ENCODE data around the gene COL4A1.

Gene COL4A1

DNA sequence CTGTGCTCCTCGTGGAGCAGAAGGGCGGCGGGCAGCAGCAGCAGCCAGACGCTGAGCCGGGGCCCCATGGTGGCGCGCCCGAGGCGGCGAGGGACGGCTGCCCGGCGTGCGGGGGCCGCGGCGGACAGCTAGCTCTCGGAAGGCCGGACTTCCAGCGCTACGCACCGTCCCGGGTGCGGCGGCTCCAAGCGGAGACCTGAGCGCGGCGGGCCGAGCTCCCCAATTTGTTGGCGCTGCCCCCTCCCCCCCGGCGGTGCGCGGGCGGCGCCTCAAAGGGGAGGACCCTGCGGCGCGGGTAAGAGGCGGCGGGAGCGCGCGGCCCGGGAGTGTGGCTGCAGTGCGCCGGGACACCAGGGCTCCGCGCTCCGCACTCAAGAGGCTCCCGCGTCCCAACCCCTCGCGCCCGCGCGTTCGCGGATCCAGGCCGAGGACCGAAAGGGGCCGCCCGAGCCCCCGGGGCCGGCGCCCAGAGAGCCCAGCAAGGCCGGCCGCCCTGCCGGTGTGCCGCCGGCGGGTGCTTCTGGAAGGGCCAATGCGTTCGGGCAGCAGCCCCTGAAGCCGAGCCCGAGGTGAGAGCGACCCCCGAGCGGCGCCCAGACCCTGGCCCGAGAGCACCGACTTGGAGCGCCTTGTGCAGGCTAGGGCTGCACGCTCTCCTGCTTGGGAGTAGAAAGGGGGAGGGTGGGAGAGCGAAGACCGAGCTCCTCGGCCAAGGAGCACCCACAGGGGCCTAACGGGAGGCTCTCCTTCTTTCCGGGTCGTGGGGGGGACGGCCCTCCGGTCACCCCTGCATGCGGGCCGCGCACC lies at the start of gene COL4A1, which contains the start of gene COL4A2:
TSS of gene COL4A1 (minus strand) at position 198 of the 807 bp plus-strand sequence. CDS start at position 68, 130 bp downstream.
TSS of gene COL4A2 (plus strand) at position 325 of the 807 bp plus-strand sequence. CDS start 620 bp downstream, outside the sequence.
- DNase-seq: peak; percentile 74

- DNase-seq: no peak
These were observed 49.4 kb upstream of the COL4A1 start for GRCh38 chr13:110356362-110356761.

DNA sequence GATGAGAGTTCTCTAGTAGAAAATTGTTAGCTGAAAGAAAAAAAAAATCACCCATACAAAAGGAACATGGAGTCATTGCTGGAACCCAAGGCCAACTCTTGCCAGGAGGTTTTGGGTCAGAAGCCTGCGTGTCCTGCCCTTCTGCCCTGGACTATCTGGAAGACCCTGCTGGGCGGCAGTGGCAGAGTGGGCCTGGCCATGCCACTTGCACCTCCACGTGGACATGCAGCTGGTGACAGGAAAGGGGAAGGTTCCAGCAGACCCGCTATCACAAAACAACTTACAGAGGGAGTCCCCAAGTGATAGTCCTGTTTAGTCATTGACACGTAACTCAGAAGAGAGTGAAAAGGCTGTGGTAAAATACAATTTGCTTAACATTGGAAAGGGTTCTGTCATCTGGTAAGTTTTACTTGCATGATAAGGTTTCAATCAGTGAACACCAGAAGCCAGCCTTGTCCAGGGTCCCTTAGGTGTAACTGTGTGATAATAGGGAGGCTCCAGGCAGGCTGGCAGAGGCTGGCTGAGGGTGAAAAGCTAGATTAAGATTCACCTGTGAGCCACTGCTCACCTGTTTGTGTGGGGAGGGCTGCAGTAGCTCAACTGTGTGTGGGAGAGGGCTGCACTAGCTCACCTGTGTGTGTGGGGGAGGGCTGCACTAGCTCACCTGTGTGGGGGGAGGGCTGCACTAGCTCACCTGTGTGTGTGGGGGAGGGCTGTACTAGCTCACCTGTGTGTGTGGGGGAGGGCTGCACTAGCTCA lies 47.9 kb upstream of the COL4A1 start:
- DNase-seq: peak; percentile 22

DNA sequence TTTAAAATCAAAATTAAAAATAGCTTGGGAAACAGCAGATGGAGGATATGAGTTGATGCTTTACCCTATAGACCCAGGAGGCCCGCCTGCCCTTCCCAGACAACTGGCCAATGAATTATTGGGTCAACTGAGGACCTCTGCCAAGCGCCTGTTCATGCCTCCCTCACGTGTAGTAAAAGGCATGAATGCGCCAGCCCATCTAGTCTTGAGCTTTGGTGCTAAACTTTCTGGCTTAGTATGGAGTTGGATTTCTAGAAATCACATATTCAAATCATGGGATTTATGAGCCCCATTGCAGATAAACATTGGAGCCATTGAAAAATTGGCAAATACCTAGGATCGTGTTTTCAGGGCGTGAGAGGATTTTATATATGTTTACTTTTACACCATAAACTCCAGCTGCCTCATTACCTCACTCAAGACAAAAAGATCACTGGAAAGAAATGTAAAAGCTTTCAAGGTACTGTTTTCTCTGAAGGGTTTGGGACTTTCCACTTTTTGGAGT lies 47.2 kb upstream of the COL4A1 start:
- peak; percentile 17 for DNase-seq

DNA sequence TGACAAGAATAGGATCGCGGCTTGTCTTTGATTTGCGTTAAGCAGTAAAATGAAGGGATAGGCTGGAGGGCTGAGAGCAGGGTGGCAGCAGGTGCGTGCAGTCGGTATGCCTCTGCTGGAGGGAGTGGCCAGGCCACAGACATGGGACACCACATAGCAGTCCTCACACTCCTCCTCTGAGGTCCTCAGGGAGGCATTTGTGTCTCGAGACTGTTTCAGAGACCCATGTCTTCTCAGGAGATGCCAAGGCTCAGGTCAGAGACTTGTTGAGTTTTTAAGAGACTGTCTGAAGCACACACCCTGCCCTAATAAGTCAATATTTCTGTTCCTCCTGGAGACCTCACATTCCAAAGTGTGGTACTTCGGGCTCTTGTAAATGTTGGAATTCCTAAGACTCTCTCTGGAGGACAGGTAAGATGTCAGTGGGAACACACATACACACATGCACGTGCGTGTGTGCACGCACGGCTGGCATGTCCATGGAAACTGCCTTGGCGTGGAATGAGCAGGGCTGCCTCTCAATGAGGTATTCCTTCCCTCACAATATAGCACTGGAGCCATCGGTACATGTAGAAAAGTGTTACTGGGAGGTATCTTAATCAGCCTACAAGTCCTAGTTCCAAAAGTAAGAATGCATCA lies 46.5 kb upstream of the COL4A1 start:
- DNase-seq: no peak

- no peak for DNase-seq
These were observed 45.8 kb upstream of the COL4A1 start for GRCh38 chr13:110352735-110353134.

- DNase-seq: no peak
These were observed 44.9 kb upstream of the COL4A1 start for GRCh38 chr13:110351636-110352420.

DNA sequence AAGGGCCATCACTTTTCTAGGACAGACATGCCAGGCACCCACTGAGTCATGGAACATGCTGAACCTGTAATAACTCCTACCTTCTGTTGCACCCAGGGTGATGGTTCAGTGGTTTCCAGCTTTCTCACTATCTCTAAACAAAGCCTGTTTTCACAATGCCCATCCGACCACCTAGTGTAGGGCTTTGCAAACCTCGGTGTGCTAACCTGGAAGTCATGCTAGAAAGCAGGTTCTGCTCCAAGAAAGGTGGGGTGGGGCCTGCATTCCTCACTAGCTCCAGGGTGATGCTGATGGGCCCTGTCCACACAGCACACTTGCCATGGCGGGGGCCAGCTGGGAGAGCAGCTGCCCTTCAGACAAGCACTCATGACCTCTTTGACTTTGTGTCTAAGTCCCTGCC lies 43.6 kb upstream of the COL4A1 start:
- no peak for DNase-seq

DNA sequence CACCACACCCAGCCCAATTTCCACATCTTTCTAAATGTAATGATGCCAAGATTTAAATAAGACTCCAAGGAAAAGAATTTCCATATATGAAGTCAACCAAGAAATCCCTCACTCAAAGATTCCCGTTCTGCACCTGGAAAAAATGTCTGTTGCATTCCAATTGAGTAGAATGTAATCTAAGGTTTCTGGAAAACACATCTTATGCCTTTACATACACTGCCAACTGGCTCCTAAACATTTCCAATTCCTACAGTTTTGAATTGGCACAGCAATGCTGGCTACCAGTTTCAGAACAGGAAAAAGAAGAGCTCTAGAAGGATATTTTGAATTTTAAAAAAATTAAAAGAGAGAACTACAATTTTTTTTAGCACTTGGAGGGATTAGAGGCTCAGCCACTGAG lies 43.1 kb upstream of the COL4A1 start:
- no peak for DNase-seq

GRCh38 chr13:110349239-110349638 lies 42.3 kb upstream of the COL4A1 start:
- DNase-seq: no peak

DNA sequence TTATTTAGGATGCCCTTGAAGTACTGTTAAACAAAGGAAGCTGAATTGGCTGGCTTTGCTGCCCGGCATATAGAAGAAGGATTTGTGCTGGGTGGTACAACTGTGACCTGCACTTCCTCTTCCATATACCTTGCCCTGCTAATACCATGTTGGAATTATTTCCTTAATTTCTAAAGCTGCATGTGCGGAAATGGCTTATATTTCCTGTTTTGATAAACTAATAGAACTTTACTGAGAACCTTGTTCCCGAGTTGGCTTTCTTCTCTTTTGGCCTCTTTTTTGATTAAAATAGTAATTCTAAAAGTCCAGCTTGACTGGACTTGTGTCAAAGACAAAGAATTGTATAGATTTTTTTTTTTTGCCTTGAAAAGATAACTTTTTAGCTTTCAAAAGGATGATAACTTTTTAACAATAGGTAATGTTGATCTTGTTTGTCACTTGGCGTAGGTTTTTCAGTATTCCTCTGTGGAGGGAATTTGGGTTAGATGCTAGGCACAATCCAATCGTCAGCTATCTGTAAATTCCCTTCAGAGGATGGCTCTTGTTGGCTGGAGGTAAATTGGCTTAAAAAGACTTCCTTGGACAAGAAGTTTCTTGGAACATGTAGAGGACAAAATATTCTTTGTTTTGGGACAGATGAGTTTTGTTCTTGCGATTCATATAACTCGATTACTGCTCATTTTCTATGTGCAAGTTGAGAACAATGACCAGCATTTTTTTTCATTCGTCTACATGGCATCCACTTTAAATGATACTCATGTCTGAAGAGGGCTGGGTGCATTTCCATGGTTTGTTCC lies 41.5 kb upstream of the COL4A1 start:
- no peak for DNase-seq

- no peak for DNase-seq
These were observed 40.8 kb upstream of the COL4A1 start for GRCh38 chr13:110347535-110348308.

DNA sequence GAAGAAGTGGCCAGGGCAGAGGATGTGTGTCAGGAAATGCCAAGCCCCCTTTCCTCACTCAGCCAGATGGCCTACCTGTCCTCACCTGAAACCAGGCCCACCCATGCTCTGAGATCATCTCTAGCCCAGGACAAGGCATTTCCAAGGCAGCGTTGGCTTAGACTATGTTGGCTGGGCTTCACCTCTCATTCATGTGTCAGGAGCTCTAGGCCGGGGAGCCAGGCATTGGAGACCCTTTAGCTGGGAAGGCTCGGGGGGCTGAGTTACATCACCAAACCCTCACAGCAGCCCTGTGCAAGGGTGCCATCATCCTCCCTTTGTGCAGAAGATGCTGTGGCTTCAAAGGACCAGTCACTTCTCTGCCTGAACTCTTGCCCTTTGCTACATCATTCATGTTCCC lies 40.1 kb upstream of the COL4A1 start:
- no peak for DNase-seq

- DNase-seq: peak; percentile 74
These were observed 39.7 kb upstream of the COL4A1 start for GRCh38 chr13:110346661-110347067.

GRCh38 chr13:110345701-110346100 lies 38.7 kb upstream of the COL4A1 start:
- no peak for DNase-seq

GRCh38 chr13:110345266-110345665 lies 38.3 kb upstream of the COL4A1 start:
- no peak for DNase-seq

DNA sequence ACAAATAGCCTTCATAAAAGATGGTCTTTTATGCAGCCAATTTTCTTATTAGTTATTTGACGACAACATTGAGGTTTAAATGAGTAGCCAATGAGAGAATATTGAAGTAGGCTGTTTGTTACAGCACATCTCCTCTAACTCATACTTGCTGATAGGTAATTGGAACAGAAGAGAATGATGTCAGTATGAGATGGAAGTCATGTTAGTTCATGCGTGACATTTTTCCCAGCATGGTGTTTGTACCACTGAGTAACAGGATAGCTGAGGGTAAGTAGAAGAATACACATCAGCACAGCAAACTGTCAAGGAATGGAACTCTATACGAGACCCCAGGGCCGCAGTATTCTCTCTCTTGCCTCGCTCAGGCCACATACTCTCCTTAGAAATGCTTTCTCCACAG lies 37.4 kb upstream of the COL4A1 start:
- DNase-seq: no peak

GRCh38 chr13:110343241-110343865 lies 36.4 kb upstream of the COL4A1 start:
- no peak for DNase-seq

GRCh38 chr13:110342474-110342873 lies 35.5 kb upstream of the COL4A1 start:
- DNase-seq: no peak
